DOHH2 (cell line): Measurements from ENCODE around the gene MAP2K6.

ENCODE experiments used
- H3F3A ChIP-seq: fragments of 200-600 bp; sonication (generic), shearing (Covaris generic); 2 replicates; pipeline ENCODE4 v1.6.0; 2016; ENCODE audit warnings: antibody characterized with exemption, mild to moderate bottlenecking; ENCODE audit not compliant: control insufficient read depth, insufficient read depth
- H3K27ac ChIP-seq: fragments of 200-600 bp; sonication (generic); 2 replicates; pipeline ENCODE4 v1.5.1; 2014; ENCODE audit warnings: low read depth, mild to moderate bottlenecking, low read length, moderate library complexity
- H3K27me3 ChIP-seq: fragments of 200-600 bp; sonication (generic); 2 replicates; pipeline ENCODE4 v1.6.1; 2014; ENCODE audit warnings: mild to moderate bottlenecking, low read length, mixed read lengths; ENCODE audit not compliant: control insufficient read depth
- H3K36me3 ChIP-seq: fragments of 200-600 bp; sonication (generic); 2 replicates; pipeline ENCODE4 v1.6.1; 2014; ENCODE audit warnings: mild to moderate bottlenecking, low read length, moderate library complexity, mixed read lengths; ENCODE audit not compliant: control insufficient read depth
- H3K4me1 ChIP-seq: fragments of 200-600 bp; sonication (generic); 2 replicates; pipeline ENCODE4 v1.6.1; 2014; ENCODE audit warnings: mild to moderate bottlenecking, low read length, mixed read lengths; ENCODE audit not compliant: control insufficient read depth
- H3K4me2 ChIP-seq: fragments of 200-600 bp; sonication (generic); 2 replicates; pipeline ENCODE4 v1.6.0; 2014; ENCODE audit warnings: mild to moderate bottlenecking, low read length, moderate library complexity
- H3K4me3 ChIP-seq: fragments of 200-600 bp; sonication (generic); 2 replicates; pipeline ENCODE4 v1.5.1; 2014; ENCODE audit warnings: mild to moderate bottlenecking, low read length, mixed read lengths
- H3K79me2 ChIP-seq: fragments of 200-600 bp; sonication (generic); 2 replicates; pipeline ENCODE4 v1.6.1; 2014; ENCODE audit warnings: mild to moderate bottlenecking, low read length, mixed read lengths; ENCODE audit not compliant: control insufficient read depth
- H3K9me2 ChIP-seq: fragments of 200-600 bp; sonication (generic); replicated peaks from 2 replicates; pipeline ENCODE4 v1.6.1; 2014; ENCODE audit warnings: mild to moderate bottlenecking, low read length, mixed read lengths; ENCODE audit not compliant: control insufficient read depth
- H3K9me3 ChIP-seq: fragments of 200-600 bp; sonication (generic); 2 replicates; pipeline ENCODE4 v1.6.1; 2014; ENCODE audit warnings: antibody characterized with exemption, low read length, mixed read lengths; ENCODE audit not compliant: control insufficient read depth, insufficient read depth
- H4K20me1 ChIP-seq: fragments of 200-600 bp; sonication (generic); 2 replicates; pipeline ENCODE4 v1.6.0; 2014; ENCODE audit warnings: low read depth, mild to moderate bottlenecking, antibody characterized with exemption, low read length, moderate library complexity; ENCODE audit not compliant: control insufficient read depth, insufficient read depth
- EZH2phosphoT487 ChIP-seq: fragments of 200-600 bp; sonication (generic); IDR thresholded peaks from 2 replicates; pipeline ENCODE4 v1.6.1; 2017; ENCODE audit warnings: borderline replicate concordance, mild to moderate bottlenecking, antibody characterized with exemption, low read length, moderate library complexity, mixed read lengths
- TF ChIP-seq, protein P1 (sequence below): fragments of 200-600 bp; sonication (generic); IDR thresholded peaks from one replicate; pipeline ENCODE4 v1.5.1; 2014; ENCODE audit warnings: antibody characterized with exemption, mild to moderate bottlenecking, low read depth, low read length; ENCODE audit not compliant: poor library complexity, severe bottlenecking

Gene MAP2K6

DNA sequence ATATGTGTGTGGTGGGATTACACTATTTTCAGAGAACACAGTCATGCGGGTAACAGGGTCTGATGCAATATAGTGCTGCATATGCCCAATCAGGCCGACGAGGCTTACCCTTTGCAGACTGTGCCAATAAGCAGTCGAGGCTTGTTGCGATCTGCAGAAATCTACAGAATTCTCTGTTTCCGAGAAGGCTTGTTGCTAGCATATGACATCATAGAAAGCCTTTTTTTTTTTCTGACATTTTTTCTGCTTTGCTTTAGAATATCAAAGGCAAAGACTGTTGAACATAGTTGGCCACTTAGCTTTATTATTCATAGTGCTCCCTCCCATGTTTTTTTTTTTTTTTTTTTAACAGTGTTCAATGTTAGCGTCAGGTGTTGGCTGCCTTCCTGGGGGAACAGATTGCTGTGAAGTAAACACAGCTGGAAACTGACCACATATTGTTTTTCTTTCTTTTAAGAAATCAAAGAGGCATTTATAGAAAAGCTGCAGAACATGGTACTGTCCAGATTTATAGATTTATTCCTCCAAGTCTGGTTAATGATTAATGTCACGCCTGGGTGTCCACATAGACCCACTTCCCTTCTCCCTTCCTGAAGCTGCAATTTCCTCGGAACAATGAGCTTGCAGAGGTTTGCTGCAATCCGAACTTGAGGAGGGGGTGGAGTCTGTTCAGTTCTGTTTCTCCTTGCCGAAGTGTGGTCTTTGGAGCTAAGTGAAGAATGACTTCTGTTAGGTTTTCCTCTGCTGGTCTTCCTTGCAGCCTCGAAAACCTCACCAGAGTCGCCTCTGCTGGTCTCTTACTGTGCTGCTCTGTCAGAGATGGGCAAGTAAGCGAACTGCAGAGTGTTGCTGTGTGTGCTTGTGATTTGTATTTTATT is 87.3 kb downstream of the MAP2K6 start:
- Histone ChIP-seq H3K27ac (no peak overlapping the region), H3K4me2 (peak overlapping the region; percentile 24), H3K4me3 (no peak overlapping the region), H4K20me1 (no peaks in the 10 kb centered on the region), H3K36me3 (no peaks in the 10 kb centered on the region), H3F3A (no peaks in the 10 kb centered on the region), H3K9me3 (no peaks in the 10 kb centered on the region), H3K9me2 (no peaks in the 10 kb centered on the region), H3K79me2 (no peaks in the 10 kb centered on the region), H3K4me1 (peaks cover 35% of the 10 kb centered on the region), H3K27me3 (peaks cover 19% of the 10 kb centered on the region; the same call in 1 of the 2 replicates)
- TF ChIP-seq, protein P1, sequence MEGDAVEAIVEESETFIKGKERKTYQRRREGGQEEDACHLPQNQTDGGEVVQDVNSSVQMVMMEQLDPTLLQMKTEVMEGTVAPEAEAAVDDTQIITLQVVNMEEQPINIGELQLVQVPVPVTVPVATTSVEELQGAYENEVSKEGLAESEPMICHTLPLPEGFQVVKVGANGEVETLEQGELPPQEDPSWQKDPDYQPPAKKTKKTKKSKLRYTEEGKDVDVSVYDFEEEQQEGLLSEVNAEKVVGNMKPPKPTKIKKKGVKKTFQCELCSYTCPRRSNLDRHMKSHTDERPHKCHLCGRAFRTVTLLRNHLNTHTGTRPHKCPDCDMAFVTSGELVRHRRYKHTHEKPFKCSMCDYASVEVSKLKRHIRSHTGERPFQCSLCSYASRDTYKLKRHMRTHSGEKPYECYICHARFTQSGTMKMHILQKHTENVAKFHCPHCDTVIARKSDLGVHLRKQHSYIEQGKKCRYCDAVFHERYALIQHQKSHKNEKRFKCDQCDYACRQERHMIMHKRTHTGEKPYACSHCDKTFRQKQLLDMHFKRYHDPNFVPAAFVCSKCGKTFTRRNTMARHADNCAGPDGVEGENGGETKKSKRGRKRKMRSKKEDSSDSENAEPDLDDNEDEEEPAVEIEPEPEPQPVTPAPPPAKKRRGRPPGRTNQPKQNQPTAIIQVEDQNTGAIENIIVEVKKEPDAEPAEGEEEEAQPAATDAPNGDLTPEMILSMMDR, result no peak
- TF ChIP-seq EZH2phosphoT487, result no peak

DNA sequence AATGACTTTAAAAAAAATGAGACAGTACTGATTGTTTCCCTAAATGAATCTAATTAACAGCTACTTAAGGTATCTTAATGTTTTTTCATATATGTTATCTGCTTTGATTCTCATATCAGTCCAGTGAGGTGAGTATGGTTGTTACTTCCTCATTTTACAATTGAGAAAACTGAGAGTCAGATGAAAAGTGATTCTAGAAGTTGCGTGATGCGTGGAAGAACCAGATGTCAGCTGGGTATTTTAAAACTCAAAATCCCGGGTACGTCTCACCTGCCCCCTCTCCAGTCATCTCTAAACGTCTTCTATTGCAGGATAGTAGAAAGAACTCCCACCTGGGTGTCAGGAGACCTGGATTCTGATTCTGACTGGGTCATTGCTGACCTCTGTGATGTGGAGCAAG is 89.2 kb downstream of the MAP2K6 start:
- no peaks in the 10 kb centered on the region for H3K9me3 ChIP-seq
- no peaks in the 10 kb centered on the region for H3K79me2 ChIP-seq
- peak overlapping the region; percentile 50 for H3K4me2 ChIP-seq
- peaks cover 5% of the 10 kb centered on the region; the same call in 1 of the 2 replicates for H3K27me3 ChIP-seq
- H3F3A ChIP-seq, result no peaks in the 10 kb centered on the region
- no peak overlapping the region for H3K27ac ChIP-seq
- H3K4me3 ChIP-seq, result no peak overlapping the region
- no peaks in the 10 kb centered on the region for H3K36me3 ChIP-seq
- H4K20me1 ChIP-seq, result no peaks in the 10 kb centered on the region
- H3K4me1 ChIP-seq, result peaks cover 31% of the 10 kb centered on the region
- H3K9me2 ChIP-seq, result no peaks in the 10 kb centered on the region
- TF ChIP-seq EZH2phosphoT487, result no peak
- TF ChIP-seq, protein P1, result no peak

DNA sequence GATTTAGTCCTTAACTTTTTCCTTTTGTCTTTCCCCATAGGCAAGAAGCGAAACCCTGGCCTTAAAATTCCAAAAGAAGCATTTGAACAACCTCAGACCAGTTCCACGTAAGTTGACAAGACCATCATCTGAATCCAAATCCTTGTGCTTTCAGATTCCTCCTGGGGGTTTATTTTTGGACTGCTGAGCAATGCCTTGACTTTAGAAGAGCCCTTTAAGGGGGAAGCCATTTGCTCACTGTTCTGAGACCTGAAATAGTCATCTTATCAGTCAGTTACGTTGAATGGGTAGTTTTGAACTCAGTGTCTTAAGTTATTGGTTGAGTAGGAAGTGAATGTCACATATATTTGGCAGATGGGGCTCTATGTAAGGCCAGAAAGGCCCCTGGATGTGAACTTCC is 91.2 kb downstream of the MAP2K6 start:
- H3K4me2 ChIP-seq, result no peak overlapping the region
- H3K4me3 ChIP-seq, result no peak overlapping the region
- H3K27ac ChIP-seq, result no peak overlapping the region
- no peaks in the 10 kb centered on the region for H4K20me1 ChIP-seq
- H3K9me2 ChIP-seq, result no peaks in the 10 kb centered on the region
- no peaks in the 10 kb centered on the region for H3K9me3 ChIP-seq
- TF ChIP-seq, protein P1, result no peak
- no peak for TF ChIP-seq EZH2phosphoT487
- no peaks in the 10 kb centered on the region for H3F3A ChIP-seq
- H3K27me3 ChIP-seq, result peaks cover 12% of the 10 kb centered on the region
- no peaks in the 10 kb centered on the region for H3K36me3 ChIP-seq
- no peaks in the 10 kb centered on the region for H3K79me2 ChIP-seq
- peaks cover 31% of the 10 kb centered on the region for H3K4me1 ChIP-seq
